Glutamatergic neuron (in vitro differentiated cells): Measurements from ENCODE around the gene ARHGAP4. TPM values are rescaled to one million over a fixed set of nuclear protein-coding genes. Genes with fewer than 3 reads are reported as not detected.
A peak's percentile ranks its signal among the peaks of the same experiment; 100 is the strongest.

Experiments
- DNase-seq: peaks from one replicate; pipeline ENCODE4 v3.0.0; 2022
- H3K27ac Mint-ChIP-seq: one replicate; pipeline ENCODE4 v1.8.0; 2020; ENCODE audit warnings: mild to moderate bottlenecking, mixed read lengths, inconsistent platforms; ENCODE audit not compliant: unreplicated experiment
- H3K27me3 Mint-ChIP-seq: one replicate; pipeline ENCODE4 v1.8.0; 2020; ENCODE audit warnings: mild to moderate bottlenecking, moderate library complexity, mixed read lengths, inconsistent platforms; ENCODE audit not compliant: unreplicated experiment
- H3K36me3 Mint-ChIP-seq: one replicate; pipeline ENCODE4 v1.8.0; 2020; ENCODE audit warnings: mild to moderate bottlenecking, mixed read lengths, inconsistent platforms; ENCODE audit not compliant: unreplicated experiment
- H3K4me1 Mint-ChIP-seq: one replicate; pipeline ENCODE4 v1.8.0; 2020; ENCODE audit warnings: mild to moderate bottlenecking, low read depth, mixed read lengths, inconsistent platforms; ENCODE audit not compliant: unreplicated experiment
- H3K4me3 Mint-ChIP-seq: one replicate; pipeline ENCODE4 v1.8.0; 2020; ENCODE audit warnings: mild to moderate bottlenecking, mixed read lengths, inconsistent platforms; ENCODE audit not compliant: unreplicated experiment
- H3K9me3 Mint-ChIP-seq: one replicate; pipeline ENCODE4 v1.8.0; 2020; ENCODE audit warnings: mild to moderate bottlenecking, moderate library complexity, mixed read lengths, inconsistent platforms; ENCODE audit not compliant: unreplicated experiment
- total RNA-seq: library from RNA; stranded (reverse); fragmentation: NEBNext Ultra II Directional; extraction: Animal tissue kit (Norgen Biotek cat#: 25700); gene quantifications from one replicate; pipeline ENCODE4 v1.2.1, GENCODE V29; 2021; ENCODE audit not compliant: unreplicated experiment
- TF ChIP-seq, protein P1 (sequence below): fragments of 200-600 bp; sonication (generic); IDR thresholded peaks from one replicate; pipeline ENCODE4 v1.5.0; 2021; ENCODE audit not compliant: partially characterized antibody, unreplicated experiment

ARHGAP4 gene
- total RNA-seq, 1 donor from 2014 or later: 33.5 TPM

DNA sequence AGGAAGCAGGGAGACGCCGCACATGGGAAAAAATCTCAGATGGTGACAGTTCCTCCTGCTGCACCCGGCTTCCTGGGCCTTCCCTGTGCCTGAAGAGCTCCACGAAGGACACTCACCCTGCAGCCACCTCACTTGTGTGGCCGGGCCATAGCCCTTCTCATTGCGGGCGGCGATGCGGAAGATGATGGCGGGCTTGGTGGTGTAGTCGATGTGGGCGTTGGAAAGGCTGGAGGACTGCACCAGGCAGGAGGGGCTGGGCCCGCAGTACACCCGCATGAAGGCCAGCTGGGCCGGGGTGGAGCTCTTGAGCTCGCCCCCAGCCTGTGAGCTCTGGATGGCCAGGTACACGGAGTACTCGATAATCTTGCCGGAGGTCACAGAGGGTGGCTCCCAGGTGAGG is 24.1 kb upstream of the ARHGAP4 start:
- Mint-ChIP-seq H3K4me1 (peaks cover 3% of the 10 kb centered on the region), H3K36me3 (no peaks in the 10 kb centered on the region), H3K9me3 (peaks cover 4% of the 10 kb centered on the region), H3K27ac (peak overlapping the region; percentile 55), H3K27me3 (peaks cover 3% of the 10 kb centered on the region), H3K4me3 (no peak overlapping the region)
- TF ChIP-seq, protein P1, sequence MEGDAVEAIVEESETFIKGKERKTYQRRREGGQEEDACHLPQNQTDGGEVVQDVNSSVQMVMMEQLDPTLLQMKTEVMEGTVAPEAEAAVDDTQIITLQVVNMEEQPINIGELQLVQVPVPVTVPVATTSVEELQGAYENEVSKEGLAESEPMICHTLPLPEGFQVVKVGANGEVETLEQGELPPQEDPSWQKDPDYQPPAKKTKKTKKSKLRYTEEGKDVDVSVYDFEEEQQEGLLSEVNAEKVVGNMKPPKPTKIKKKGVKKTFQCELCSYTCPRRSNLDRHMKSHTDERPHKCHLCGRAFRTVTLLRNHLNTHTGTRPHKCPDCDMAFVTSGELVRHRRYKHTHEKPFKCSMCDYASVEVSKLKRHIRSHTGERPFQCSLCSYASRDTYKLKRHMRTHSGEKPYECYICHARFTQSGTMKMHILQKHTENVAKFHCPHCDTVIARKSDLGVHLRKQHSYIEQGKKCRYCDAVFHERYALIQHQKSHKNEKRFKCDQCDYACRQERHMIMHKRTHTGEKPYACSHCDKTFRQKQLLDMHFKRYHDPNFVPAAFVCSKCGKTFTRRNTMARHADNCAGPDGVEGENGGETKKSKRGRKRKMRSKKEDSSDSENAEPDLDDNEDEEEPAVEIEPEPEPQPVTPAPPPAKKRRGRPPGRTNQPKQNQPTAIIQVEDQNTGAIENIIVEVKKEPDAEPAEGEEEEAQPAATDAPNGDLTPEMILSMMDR: no peak
- no peak for DNase-seq

DNA sequence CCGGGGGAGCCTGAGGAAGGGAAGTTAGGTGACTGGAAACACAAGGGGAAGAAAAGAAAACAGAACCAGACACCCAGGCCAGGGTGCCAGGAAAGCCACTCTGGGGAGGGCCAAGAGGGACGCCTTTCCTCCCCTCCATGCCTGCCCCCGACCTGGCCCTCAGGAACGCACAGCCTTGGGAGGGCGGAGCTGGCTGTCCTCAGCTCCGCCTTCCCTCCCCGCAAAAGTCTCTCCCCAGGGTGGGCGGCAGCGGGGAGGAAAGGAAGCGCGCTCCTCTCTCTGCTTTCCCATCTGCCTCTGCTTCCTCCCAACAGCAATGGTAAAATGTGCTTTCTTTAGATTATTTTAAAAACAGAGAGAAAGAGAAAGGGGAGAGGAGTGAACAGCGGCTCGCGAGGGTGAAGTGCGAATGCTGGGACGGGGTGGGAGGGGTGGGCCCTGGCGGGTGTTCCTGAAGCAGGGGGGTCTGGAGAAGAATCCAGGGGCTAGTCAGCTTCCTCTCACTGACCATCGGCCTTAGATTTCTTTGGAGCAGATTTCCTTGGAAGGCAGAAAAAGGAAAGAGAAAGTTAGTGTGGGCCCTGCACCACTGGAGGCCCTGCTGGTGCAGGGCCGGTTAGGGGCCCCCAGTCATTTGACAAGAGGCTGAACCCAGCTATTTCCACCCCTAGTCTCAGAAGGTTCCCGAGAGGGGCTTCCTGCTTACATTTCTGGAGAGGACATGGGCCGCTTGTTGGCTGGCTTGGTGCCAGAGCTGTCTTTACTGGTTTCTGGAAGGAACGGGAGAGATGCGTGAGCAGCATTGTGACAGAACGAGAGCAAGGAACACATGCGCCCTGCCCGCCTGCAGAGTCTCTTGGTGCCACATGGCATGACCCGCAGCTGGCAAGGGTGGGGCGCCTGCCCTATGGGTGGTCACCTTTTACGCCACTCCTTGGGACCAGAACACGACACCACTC is 23.1 kb upstream of the ARHGAP4 start:
- H3K4me1 Mint-ChIP-seq: peaks cover 3% of the 10 kb centered on the region
- TF ChIP-seq, protein P1: no peak

GRCh38 chrX:153948002-153948466 is 22.0 kb upstream of the ARHGAP4 start:
- Mint-ChIP-seq H3K4me1 (peaks cover 3% of the 10 kb centered on the region), H3K27me3 (peaks cover 3% of the 10 kb centered on the region), H3K4me3 (no peak overlapping the region), H3K27ac (peak overlapping the region; percentile 72), H3K36me3 (no peaks in the 10 kb centered on the region), H3K9me3 (peaks cover 2% of the 10 kb centered on the region)
- DNase-seq: no peak
- TF ChIP-seq, protein P1: no peak

More for the DNA sequence above, 23.1 kb upstream of the ARHGAP4 start:
- Mint-ChIP-seq H3K36me3 (no peaks in the 10 kb centered on the region), H3K4me3 (no peak overlapping the region), H3K27ac (peak overlapping the region; percentile 77), H3K9me3 (peaks cover 2% of the 10 kb centered on the region), H3K27me3 (peaks cover 3% of the 10 kb centered on the region)
- DNase-seq: no peak

- H3K4me1 Mint-ChIP-seq: peaks cover 3% of the 10 kb centered on the region
- peak; percentile 81 for DNase-seq
- no peaks in the 10 kb centered on the region for H3K36me3 Mint-ChIP-seq
- peaks cover 2% of the 10 kb centered on the region for H3K9me3 Mint-ChIP-seq
- H3K27me3 Mint-ChIP-seq: peaks cover 3% of the 10 kb centered on the region
- H3K27ac Mint-ChIP-seq: peak overlapping the region; percentile 91
- peak overlapping the region; percentile 41 for H3K4me3 Mint-ChIP-seq
- TF ChIP-seq, protein P1: peak; percentile 68
Observed at GRCh38 chrX:153947009-153947769, 21.1 kb upstream of the ARHGAP4 start.
